ENCODE measurements around the gene PRR5L. TPM values are rescaled to one million over a fixed set of nuclear protein-coding genes. Genes with fewer than 3 reads are reported as not detected.

PRR5L gene
- total RNA-seq, 4 donors from 2014 or later, result 8.8 to 29.7 (median 9.4) TPM

- TF ChIP-seq POLR2A (IDR thresholded peaks at IDR 0.05) (no peak), CTCF (IDR thresholded peaks at IDR 0.05) (no peak), EP300 (IDR thresholded peaks at IDR 0.05) (no peak)
- DNase-seq (ENCODE audit: low spot score in 2 of 2), result no peak
- no peak overlapping the region for H3K27ac ChIP-seq
- H3K36me3 ChIP-seq, result no peaks in the 10 kb centered on the region
- no peaks in the 10 kb centered on the region for H3K9me3 ChIP-seq
- no peak overlapping the region for H3K4me3 ChIP-seq
- H3K4me1 ChIP-seq, result no peaks in the 10 kb centered on the region
- WGBS, 2 donors, result 80 to 83% methylated on average over 8 of the region's 8 CpGs
- H3K27me3 ChIP-seq, result no peaks in the 10 kb centered on the region
These were observed 45.8 kb downstream of the PRR5L start for GRCh38 chr11:36341915-36342314.

- WGBS, 2 donors, result 62 to 78% methylated on average over 5 of the region's 5 CpGs
- DNase-seq (ENCODE audit: low spot score in 2 of 2), result no peak
- H3K4me1 ChIP-seq, result no peaks in the 10 kb centered on the region
- no peak overlapping the region for H3K27ac ChIP-seq
- H3K36me3 ChIP-seq, result no peaks in the 10 kb centered on the region
- TF ChIP-seq POLR2A (IDR thresholded peaks at IDR 0.05) (no peak), EP300 (IDR thresholded peaks at IDR 0.05) (no peak), CTCF (IDR thresholded peaks at IDR 0.05) (no peak)
- no peaks in the 10 kb centered on the region for H3K9me3 ChIP-seq
- H3K27me3 ChIP-seq, result no peaks in the 10 kb centered on the region
- H3K4me3 ChIP-seq, result no peak overlapping the region
These were observed 46.2 kb downstream of the PRR5L start for GRCh38 chr11:36342327-36342726.

GRCh38 chr11:36343436-36343835 is 47.3 kb downstream of the PRR5L start:
- Histone ChIP-seq H3K9me3 (no peaks in the 10 kb centered on the region), H3K27me3 (no peaks in the 10 kb centered on the region), H3K27ac (no peak overlapping the region), H3K4me1 (no peaks in the 10 kb centered on the region), H3K36me3 (no peaks in the 10 kb centered on the region), H3K4me3 (no peak overlapping the region)
- no peak for DNase-seq (ENCODE audit: low spot score in 2 of 2)
- TF ChIP-seq EP300 (IDR thresholded peaks at IDR 0.05) (no peak), CTCF (IDR thresholded peaks at IDR 0.05) (no peak), POLR2A (IDR thresholded peaks at IDR 0.05) (no peak)
- WGBS, 2 donors, result 95 to 98% methylated on average over 5 of the region's 5 CpGs

- TF ChIP-seq EP300 (IDR thresholded peaks at IDR 0.05) (no peak), POLR2A (IDR thresholded peaks at IDR 0.05) (no peak), CTCF (IDR thresholded peaks at IDR 0.05) (no peak)
- H3K4me3 ChIP-seq, result no peak overlapping the region
- WGBS, 2 donors, result 82 to 83% methylated on average over 11 of the region's 11 CpGs
- H3K27me3 ChIP-seq, result no peaks in the 10 kb centered on the region
- no peaks in the 10 kb centered on the region for H3K36me3 ChIP-seq
- no peaks in the 10 kb centered on the region for H3K4me1 ChIP-seq
- H3K9me3 ChIP-seq, result no peaks in the 10 kb centered on the region
- no peak for DNase-seq (ENCODE audit: low spot score in 2 of 2)
- no peak overlapping the region for H3K27ac ChIP-seq
These were observed 49.0 kb downstream of the PRR5L start for GRCh38 chr11:36345084-36345511.

- Histone ChIP-seq H3K9me3 (no peaks in the 10 kb centered on the region), H3K4me3 (no peak overlapping the region), H3K4me1 (no peaks in the 10 kb centered on the region), H3K27me3 (no peaks in the 10 kb centered on the region), H3K36me3 (no peaks in the 10 kb centered on the region), H3K27ac (no peak overlapping the region)
- DNase-seq (ENCODE audit: low spot score in 2 of 2), result no peak
- 84 to 91% methylated on average over 7 of the region's 7 CpGs for WGBS, 2 donors
- no peak for TF ChIP-seq EP300 (IDR thresholded peaks at IDR 0.05)
- no peak for TF ChIP-seq CTCF (IDR thresholded peaks at IDR 0.05)
- no peak for TF ChIP-seq POLR2A (IDR thresholded peaks at IDR 0.05)
These were observed 49.5 kb downstream of the PRR5L start for GRCh38 chr11:36345535-36346141.

All from tibial nerve (tissue), 4 donors.